ENCODE results near the gene UBE2E2.
"Not testable (repeated sequence)": the region's sequence is repeated elsewhere in the genome, so short reads cannot be mapped to it uniquely, and the experiment has no call there.

UBE2E2 gene

DNA sequence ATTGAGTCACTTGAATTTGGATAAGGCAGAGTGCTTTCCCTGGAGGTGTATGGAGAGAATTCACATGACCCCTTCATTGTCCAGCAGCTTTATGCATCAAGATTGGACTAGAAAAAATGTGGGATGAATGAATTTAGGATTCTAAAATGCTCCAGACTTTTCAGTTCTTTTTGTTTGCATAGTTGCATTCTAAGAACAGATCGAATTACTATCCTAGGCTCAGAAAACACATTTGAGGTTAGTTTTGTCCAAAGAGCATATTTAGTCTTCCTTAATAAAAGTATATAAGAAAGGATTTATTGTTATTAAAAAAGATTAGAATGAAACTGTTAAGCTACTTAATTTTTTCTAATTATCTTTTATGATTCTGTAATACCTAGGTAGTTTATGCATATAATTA is 127.4 kb downstream of the UBE2E2 start:
- DNase-seq (ENCODE audit: low read depth), result no peak
- no peak overlapping the region for H3K4me3 ChIP-seq (ENCODE audit: low read length)
- TF ChIP-seq, protein P1, sequence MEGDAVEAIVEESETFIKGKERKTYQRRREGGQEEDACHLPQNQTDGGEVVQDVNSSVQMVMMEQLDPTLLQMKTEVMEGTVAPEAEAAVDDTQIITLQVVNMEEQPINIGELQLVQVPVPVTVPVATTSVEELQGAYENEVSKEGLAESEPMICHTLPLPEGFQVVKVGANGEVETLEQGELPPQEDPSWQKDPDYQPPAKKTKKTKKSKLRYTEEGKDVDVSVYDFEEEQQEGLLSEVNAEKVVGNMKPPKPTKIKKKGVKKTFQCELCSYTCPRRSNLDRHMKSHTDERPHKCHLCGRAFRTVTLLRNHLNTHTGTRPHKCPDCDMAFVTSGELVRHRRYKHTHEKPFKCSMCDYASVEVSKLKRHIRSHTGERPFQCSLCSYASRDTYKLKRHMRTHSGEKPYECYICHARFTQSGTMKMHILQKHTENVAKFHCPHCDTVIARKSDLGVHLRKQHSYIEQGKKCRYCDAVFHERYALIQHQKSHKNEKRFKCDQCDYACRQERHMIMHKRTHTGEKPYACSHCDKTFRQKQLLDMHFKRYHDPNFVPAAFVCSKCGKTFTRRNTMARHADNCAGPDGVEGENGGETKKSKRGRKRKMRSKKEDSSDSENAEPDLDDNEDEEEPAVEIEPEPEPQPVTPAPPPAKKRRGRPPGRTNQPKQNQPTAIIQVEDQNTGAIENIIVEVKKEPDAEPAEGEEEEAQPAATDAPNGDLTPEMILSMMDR (conservative IDR thresholded peaks at IDR 0.05; ENCODE audit: low read depth, low read length), result no peak

DNA sequence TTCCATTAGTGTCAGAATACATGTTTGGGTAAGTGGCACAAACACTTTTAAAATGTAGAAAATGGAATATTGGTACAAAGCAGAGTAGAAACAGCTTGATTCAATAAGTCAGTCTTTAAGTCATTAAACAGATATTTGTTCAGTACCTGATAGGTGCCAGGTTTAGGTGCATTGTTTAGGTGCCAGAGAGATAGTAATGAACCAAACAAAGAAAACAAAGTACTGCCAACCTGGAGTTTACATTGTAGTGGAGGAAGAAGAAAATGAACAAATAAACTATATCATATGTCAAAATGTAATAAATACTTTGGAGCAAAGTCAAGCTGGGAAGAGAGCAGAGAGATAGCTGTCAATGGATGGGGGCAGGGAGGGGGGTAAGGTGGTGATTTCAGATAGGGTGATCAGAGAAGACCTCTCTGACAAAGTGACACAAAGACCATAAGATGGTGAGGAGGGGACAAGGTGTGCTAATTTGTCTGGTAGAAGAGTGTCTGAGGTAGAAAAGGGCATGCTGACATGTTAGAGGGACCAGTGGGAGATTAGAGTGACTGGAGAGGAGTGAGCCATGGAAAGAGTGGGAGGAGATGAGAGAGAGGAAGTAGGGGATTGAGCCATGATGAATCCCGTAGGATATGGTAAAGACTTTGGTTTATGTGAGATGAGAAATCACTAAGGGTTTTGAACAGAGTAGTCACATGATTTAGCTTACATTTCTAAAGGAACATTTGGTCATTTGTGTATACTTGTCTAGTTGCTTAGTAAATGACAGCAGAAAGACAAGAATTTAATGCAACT is 128.2 kb downstream of the UBE2E2 start:
- DNase-seq (ENCODE audit: low read depth), result no peak
- H3K4me3 ChIP-seq (ENCODE audit: low read length), result no peak overlapping the region
- TF ChIP-seq, protein P1 (conservative IDR thresholded peaks at IDR 0.05; ENCODE audit: low read depth, low read length), result no peak

DNA sequence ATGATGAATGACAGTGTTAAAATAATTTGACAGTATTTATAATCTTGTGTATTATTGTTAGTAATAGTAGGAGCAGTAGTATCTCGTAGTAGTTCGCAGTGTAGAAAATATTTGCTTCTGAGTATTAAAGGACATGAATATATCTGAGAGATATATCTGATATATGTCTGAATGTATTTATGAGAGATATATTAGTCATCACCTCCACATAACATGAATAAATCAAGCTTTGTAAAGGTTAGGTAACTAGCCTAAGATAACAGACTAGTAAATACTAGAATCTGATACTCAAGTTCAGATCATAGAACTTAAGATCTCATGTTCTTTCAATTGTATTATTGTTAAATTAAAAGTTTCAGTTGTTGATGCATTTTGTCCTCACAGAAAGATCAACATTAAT is 130.5 kb downstream of the UBE2E2 start:
- DNase-seq (ENCODE audit: low read depth), result no peak
- H3K4me3 ChIP-seq (ENCODE audit: low read length), result no peak overlapping the region
- TF ChIP-seq, protein P1 (conservative IDR thresholded peaks at IDR 0.05; ENCODE audit: low read depth, low read length), result no peak

DNA sequence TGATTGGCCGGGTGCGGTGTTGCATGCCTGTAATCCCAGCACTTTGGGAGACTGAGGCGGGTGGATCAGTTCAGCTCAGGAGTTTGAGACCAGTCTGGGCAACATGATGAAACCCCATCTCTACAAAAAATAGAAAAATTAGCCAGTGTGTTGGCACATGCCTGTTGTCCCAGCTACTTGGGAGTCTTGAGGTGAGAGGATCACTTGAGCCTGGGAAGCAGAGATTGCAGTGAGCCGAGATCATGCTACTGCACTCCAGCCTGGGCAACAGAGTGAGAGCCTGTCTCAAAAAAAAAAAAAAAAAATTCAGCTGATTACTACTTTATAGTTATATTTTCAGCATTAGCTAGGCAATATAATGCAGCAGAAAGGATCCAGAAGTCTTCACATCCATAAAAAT is 133.7 kb downstream of the UBE2E2 start:
- DNase-seq (ENCODE audit: low read depth), result not testable (repeated sequence)

DNA sequence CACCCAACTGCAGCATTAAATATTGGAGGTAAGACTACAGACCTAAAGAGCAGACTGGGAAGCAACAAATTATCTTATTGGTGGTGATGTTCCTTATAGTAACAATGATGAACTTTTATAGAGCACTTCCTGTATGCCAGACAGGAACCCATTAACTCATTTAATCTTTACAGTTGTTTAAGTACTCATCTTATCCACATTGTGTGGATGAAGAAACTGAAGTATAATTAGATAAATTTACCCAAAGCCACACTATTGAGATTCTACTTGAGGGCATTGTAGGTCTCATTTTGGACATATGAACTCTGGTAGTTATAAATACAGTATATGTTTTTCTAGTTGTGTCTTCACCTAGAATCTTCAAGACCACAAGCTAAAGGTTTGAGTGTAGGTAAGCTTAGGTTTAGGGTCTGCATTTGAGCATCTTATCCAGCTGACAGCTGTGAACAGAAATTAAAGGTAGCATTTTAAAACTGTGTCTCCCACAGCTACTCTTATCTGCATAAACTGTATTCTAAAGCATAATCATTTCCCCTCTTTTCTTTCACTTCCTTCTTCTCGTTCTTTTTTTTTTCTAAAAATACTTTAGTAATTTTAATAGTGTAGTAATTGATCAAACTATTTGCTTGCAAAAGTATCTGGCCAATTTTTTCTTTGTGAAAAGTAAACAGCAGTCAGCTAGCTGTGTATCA is 138.2 kb downstream of the UBE2E2 start:
- no peak overlapping the region for H3K4me3 ChIP-seq (ENCODE audit: low read length)
- DNase-seq (ENCODE audit: low read depth), result no peak
- TF ChIP-seq, protein P1 (conservative IDR thresholded peaks at IDR 0.05; ENCODE audit: low read depth, low read length), result no peak

More for the DNA sequence above, 133.7 kb downstream of the UBE2E2 start:
- not testable (repeated sequence) for H3K4me3 ChIP-seq (ENCODE audit: low read length)

DNA sequence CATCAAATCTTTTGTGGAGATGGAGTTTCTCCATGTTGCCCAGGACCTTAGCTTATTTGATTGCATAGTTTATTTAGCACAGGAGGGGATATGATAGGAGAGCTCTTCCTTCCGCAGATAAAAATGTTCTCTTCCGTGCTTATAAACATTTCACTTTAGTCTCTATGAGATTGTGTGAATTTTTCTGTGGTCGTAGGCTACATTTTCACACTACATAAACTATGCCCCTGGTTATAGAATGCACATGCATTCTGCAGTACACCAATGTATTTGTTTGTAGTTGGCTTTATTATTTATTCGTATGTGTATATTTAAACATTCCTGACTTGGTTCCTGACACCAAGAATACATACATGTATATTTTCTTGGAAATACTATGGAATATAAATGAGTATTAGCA is 139.2 kb downstream of the UBE2E2 start:
- no peak for DNase-seq (ENCODE audit: low read depth)
- no peak overlapping the region for H3K4me3 ChIP-seq (ENCODE audit: low read length)
- TF ChIP-seq, protein P1 (conservative IDR thresholded peaks at IDR 0.05; ENCODE audit: low read depth, low read length), result no peak

DNA sequence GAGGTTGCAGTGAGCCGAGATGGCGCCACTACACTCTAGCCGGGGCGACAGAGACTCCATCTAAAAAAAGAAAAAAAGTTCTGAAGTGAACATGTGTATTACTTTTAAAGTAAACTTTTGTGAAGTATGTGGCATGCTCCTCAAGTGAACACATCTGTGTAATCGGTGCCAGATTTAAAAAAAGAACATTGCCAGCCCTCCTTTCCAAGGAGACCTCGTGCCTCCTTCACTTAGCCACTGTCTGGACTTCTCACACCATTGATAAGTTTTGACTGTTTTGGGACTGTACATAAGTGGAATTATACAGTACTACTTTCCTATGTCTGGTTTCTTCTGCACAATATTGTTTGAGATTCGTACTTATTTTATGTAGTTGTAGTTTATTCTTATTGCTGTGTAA is 140.4 kb downstream of the UBE2E2 start:
- H3K4me3 ChIP-seq (ENCODE audit: low read length), result no peak overlapping the region
- TF ChIP-seq, protein P1 (conservative IDR thresholded peaks at IDR 0.05; ENCODE audit: low read depth, low read length), result no peak
- DNase-seq (ENCODE audit: low read depth), result no peak

All from retinal pigment epithelial cell (primary cell).